NCI-H82 (cell line): ENCODE results near the gene COL24A1.
"Not testable (repeated sequence)": the region's sequence is repeated elsewhere in the genome, so short reads cannot be mapped to it uniquely, and the experiment has no call there.

ENCODE experiments used
- DNase-seq: peaks from one replicate; lab custom pipeline; 2025; lab: John Stamatoyannopoulos, UW

Gene COL24A1

GRCh38 chr1:85888921-85889320 lies 267.7 kb downstream of the COL24A1 start:
- DNase-seq = no peak

GRCh38 chr1:85884372-85885035 lies 272.1 kb downstream of the COL24A1 start:
- DNase-seq = peak; percentile 52

- DNase-seq = no peak
Measured at GRCh38 chr1:85867189-85867588, 289.4 kb downstream of the COL24A1 start.

GRCh38 chr1:85865213-85865612 lies 291.4 kb downstream of the COL24A1 start:
- DNase-seq = no peak

GRCh38 chr1:85864727-85865126 lies 291.8 kb downstream of the COL24A1 start:
- no peak for DNase-seq

- DNase-seq = not testable (repeated sequence)
Measured at GRCh38 chr1:85863639-85864038, 292.9 kb downstream of the COL24A1 start.

- DNase-seq = no peak
Measured at GRCh38 chr1:85862456-85862855, 294.1 kb downstream of the COL24A1 start.

- DNase-seq = no peak
Measured at GRCh38 chr1:85857991-85858390, 298.6 kb downstream of the COL24A1 start.

GRCh38 chr1:85850238-85850637 lies 306.3 kb downstream of the COL24A1 start:
- no peak for DNase-seq

- no peak for DNase-seq
Measured at GRCh38 chr1:85849660-85850059, 306.9 kb downstream of the COL24A1 start.

- no peak for DNase-seq
Measured at GRCh38 chr1:85847356-85847755, 309.2 kb downstream of the COL24A1 start.

- DNase-seq = no peak
Measured at GRCh38 chr1:85846706-85847105, 309.9 kb downstream of the COL24A1 start.

- no peak for DNase-seq
Measured at GRCh38 chr1:85839459-85839858, 317.1 kb downstream of the COL24A1 start.

GRCh38 chr1:85838238-85838637 lies 318.3 kb downstream of the COL24A1 start:
- no peak for DNase-seq

- DNase-seq = no peak
Measured at GRCh38 chr1:85836736-85837135, 319.8 kb downstream of the COL24A1 start.

GRCh38 chr1:85833165-85833564 lies 323.4 kb downstream of the COL24A1 start:
- DNase-seq = not testable (repeated sequence)

- DNase-seq = no peak
Measured at GRCh38 chr1:85830837-85831236, 325.7 kb downstream of the COL24A1 start.

- DNase-seq = peak; percentile 94
Measured at GRCh38 chr1:85824066-85824840, 332.3 kb downstream of the COL24A1 start.

GRCh38 chr1:85822696-85823095 lies 333.9 kb downstream of the COL24A1 start:
- peak; percentile 11 for DNase-seq

GRCh38 chr1:85818371-85818770 lies 338.2 kb downstream of the COL24A1 start:
- no peak for DNase-seq

- no peak for DNase-seq
Measured at GRCh38 chr1:85816606-85817005, 340.0 kb downstream of the COL24A1 start.

GRCh38 chr1:85815906-85816305 lies 340.7 kb downstream of the COL24A1 start:
- peak; percentile 6 for DNase-seq

GRCh38 chr1:85806236-85806965 lies 350.2 kb downstream of the COL24A1 start:
- no peak for DNase-seq
